ENCODE measurements around the gene ZKSCAN3.

ZKSCAN3 gene

DNA sequence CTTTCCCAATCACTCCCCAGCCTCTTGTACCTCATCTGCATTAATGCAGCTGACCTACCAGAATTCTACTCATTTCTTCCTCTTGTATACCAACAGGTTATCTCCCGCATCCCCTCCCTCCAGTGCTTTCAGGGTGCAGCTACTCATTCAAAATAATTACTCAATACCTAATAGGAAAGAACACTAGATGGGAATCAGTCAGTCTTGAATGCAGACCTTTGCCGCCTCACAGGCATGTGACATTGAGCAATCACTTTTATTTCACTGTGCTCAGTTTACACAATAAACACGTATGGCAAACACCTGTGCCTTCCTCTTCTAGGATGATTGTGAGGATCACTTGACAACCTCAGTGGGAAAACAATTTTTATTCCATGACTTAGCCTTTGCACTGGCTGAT lies 27.1 kb upstream of the ZKSCAN3 start:
- ChIA-PET CTCF (no interaction called here), POLR2A (no interaction called here)
- no peak for DNase-seq (ENCODE audit: extremely low spot score)
- TF ChIP-seq, protein P1, sequence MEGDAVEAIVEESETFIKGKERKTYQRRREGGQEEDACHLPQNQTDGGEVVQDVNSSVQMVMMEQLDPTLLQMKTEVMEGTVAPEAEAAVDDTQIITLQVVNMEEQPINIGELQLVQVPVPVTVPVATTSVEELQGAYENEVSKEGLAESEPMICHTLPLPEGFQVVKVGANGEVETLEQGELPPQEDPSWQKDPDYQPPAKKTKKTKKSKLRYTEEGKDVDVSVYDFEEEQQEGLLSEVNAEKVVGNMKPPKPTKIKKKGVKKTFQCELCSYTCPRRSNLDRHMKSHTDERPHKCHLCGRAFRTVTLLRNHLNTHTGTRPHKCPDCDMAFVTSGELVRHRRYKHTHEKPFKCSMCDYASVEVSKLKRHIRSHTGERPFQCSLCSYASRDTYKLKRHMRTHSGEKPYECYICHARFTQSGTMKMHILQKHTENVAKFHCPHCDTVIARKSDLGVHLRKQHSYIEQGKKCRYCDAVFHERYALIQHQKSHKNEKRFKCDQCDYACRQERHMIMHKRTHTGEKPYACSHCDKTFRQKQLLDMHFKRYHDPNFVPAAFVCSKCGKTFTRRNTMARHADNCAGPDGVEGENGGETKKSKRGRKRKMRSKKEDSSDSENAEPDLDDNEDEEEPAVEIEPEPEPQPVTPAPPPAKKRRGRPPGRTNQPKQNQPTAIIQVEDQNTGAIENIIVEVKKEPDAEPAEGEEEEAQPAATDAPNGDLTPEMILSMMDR (IDR thresholded peaks at IDR 0.05; ENCODE audit: control extremely low read depth, extremely low read depth, low read depth, missing control alignments), result no peak

DNA sequence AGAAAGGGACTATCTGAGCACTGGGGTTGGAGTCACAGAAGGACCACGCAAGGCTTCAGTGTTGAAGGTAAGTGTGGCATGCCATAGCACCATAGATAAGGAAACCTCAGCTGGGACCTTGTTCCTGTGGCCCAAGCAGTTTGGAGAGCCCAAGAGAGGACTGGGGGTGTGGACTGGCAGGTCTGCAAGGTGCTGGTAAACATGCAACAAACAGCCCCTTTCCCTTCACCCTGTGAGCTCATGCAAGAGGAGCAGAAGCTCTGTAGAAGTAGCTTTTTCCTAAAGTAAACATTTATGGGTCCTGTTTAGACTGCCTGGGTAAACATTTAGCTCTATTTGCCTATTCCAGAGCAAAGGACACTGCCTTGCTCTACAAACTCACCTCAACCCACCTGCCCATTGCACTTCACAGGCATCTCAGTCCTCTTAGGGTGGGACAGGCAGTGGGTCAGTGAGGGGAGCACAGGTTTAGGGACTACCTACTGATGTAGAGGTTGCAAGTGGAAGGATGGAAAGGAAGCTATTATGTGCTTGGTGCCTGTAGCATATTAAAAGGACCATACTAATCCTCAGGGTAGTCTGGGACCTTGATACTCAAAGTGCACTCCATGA lies 25.8 kb upstream of the ZKSCAN3 start:
- TF ChIP-seq, protein P1 (IDR thresholded peaks at IDR 0.05; ENCODE audit: control extremely low read depth, extremely low read depth, low read depth, missing control alignments), result no peak
- ChIA-PET POLR2A (no interaction called here), CTCF (interaction anchor here (0.7 to 1.3 kb wide), 2 partner anchors 32 to 42 kb away, joined by 3 to 6 read pairs; partner anchors contain the start of gene PGBD1)
- DNase-seq (ENCODE audit: extremely low spot score), result no peak

DNA sequence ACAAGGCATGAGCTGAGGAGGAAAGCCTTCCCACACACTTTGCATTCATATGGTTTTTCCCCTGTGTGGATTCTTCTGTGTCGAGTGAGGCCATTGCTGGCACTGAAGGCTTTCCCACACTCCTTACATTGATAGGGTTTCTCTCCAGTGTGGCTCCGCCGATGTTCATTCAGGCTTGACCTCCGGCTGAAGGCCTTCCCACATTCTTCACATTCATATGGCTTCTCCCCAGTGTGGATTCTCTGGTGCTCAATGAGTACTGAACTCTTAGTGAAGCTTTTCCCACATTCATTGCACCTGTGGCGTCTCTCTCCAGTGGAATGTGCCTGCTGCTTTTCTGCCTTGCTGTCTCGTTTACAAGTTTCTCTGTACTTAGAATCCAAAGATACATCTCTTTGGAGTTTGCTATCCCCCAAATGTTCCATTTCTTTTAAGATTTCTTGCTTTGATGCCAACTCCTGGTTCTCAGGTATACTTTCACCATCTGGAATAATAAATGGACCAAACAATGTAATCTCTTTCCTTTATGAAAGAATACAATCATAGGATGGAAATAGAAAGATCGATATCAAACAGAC lies 23.3 kb upstream of the ZKSCAN3 start:
- POLR2A ChIA-PET, result no interaction called here
- CTCF ChIA-PET, result no interaction called here
- no peak for DNase-seq (ENCODE audit: extremely low spot score)
- TF ChIP-seq, protein P1 (IDR thresholded peaks at IDR 0.05; ENCODE audit: control extremely low read depth, extremely low read depth, low read depth, missing control alignments), result no peak

- no peak for DNase-seq (ENCODE audit: extremely low spot score)
- POLR2A ChIA-PET, result no interaction called here
- TF ChIP-seq, protein P1 (IDR thresholded peaks at IDR 0.05; ENCODE audit: control extremely low read depth, extremely low read depth, low read depth, missing control alignments), result no peak
- CTCF ChIA-PET, result interaction anchor here (1.0 to 1.4 kb wide), 2 partner anchors 19 to 26 kb away, joined by 3 read pairs; no protein-coding TSS in a partner anchor
These were observed 19.7 kb upstream of the ZKSCAN3 start for GRCh38 chr6:28330041-28330440.

DNA sequence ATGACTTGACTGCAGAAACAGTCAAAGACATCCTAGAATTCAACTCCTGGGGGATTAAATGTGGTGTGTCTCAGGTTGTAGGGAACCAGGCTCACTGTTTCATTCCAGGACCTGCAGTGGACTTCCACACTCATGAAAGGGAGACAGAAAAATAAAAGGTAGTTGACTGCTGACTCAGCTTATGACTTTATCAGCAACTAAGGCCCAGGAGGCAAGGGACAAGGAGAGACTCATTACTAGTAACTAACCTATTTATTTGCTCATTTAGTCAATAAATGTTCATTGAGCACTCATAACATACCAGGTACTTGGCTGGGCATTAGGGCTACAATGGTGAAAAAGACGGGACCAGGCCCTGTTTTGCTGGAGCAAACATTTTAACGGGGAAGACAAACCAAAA lies 16.7 kb upstream of the ZKSCAN3 start:
- CTCF ChIA-PET, result no interaction called here
- POLR2A ChIA-PET, result no interaction called here
- no peak for DNase-seq (ENCODE audit: extremely low spot score)
- TF ChIP-seq, protein P1 (IDR thresholded peaks at IDR 0.05; ENCODE audit: control extremely low read depth, extremely low read depth, low read depth, missing control alignments), result no peak

DNA sequence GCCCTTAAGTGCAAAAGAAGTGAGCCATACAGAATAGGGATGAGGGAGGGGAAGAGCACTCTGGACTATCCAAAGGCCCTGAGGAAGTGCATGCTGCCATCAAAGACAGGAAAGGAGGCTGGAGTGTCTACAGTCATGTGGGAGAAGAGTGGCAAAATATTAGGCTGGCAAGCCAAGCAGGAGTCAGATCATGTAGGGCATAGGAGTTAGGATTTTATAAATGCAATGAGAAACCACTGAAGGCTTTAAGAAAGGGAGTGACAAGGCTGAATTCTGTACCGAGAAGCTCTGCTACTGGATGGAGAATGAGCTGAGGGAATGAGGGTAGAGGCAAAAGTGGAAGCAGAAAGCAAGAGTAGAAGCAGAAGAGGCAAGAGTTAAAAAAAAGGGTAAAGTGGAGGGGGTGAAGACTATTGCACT lies 16.1 kb upstream of the ZKSCAN3 start:
- ChIA-PET CTCF (interaction anchor here (6.0 kb wide), 1 partner anchor 22 kb away, joined by 46 read pairs; no protein-coding TSS in a partner anchor), POLR2A (no interaction called here)
- TF ChIP-seq, protein P1 (IDR thresholded peaks at IDR 0.05; ENCODE audit: control extremely low read depth, extremely low read depth, low read depth, missing control alignments), result no peak
- DNase-seq (ENCODE audit: extremely low spot score), result no peak

All from GM10248 (cell line).